IPS DF 6.9 (cell line): ENCODE results near the gene NUMA1.

Experiments
- DNase-seq: peaks from one replicate; pipeline ENCODE4 v3.0.0-alpha.2; 2013; ENCODE audit warnings: low read depth, low spot score
- H3K27ac ChIP-seq: one replicate; pipeline ENCODE4 v1.5.1; 2013; ENCODE audit warnings: low read length, control low read depth
- H3K27me3 ChIP-seq: 2 replicates; pipeline ENCODE4 v1.6.1; 2013; ENCODE audit warnings: mild to moderate bottlenecking, low read length; ENCODE audit not compliant: control insufficient read depth, insufficient read depth
- H3K36me3 ChIP-seq: 2 replicates; pipeline ENCODE4 v1.6.1; 2013; ENCODE audit warnings: low read length; ENCODE audit not compliant: control insufficient read depth, insufficient read depth
- H3K4me1 ChIP-seq: 2 replicates; pipeline ENCODE4 v1.6.1; 2013; ENCODE audit warnings: low read length; ENCODE audit not compliant: control insufficient read depth, insufficient read depth
- H3K4me3 ChIP-seq: 2 replicates; pipeline ENCODE4 v1.5.1; 2013; ENCODE audit warnings: mild to moderate bottlenecking, low read length
- H3K9me3 ChIP-seq: 2 replicates; pipeline ENCODE4 v1.6.1; 2013; ENCODE audit warnings: low read length, inconsistent platforms; ENCODE audit not compliant: control insufficient read depth, insufficient read depth
- WGBS: extraction: QIAGEN DNeasy Blood & Tissue Kit; methylation state at CpG from one replicate; pipeline ENCODE4 v1.1.7; 2013; ENCODE audit warnings: mixed read lengths, missing lambda C conversion rate; ENCODE audit not compliant: insufficient read length, insufficient coverage; 5-methylcytosine and 5-hydroxymethylcytosine counted together

Gene NUMA1

GRCh38 chr11:71964641-71965040 is 115.7 kb downstream of the NUMA1 start:
- Histone ChIP-seq H3K4me3 (no peak overlapping the region), H3K27ac (no peak overlapping the region), H3K27me3 (no peaks in the 10 kb centered on the region), H3K9me3 (no peaks in the 10 kb centered on the region), H3K36me3 (peaks cover 2% of the 10 kb centered on the region; the same call in 1 of the 2 replicates), H3K4me1 (no peaks in the 10 kb centered on the region; the same call in 1 of the 2 replicates)
- WGBS = no CpG with 5 or more reads among the region's 4 CpGs
- no peak for DNase-seq

GRCh38 chr11:71963468-71963867 is 116.9 kb downstream of the NUMA1 start:
- Histone ChIP-seq H3K4me3 (no peak overlapping the region), H3K4me1 (no peaks in the 10 kb centered on the region; the same call in 1 of the 2 replicates), H3K27me3 (no peaks in the 10 kb centered on the region), H3K27ac (no peak overlapping the region), H3K36me3 (peaks cover 2% of the 10 kb centered on the region; the same call in 1 of the 2 replicates), H3K9me3 (no peaks in the 10 kb centered on the region)
- DNase-seq = no peak
- WGBS = no CpG with 5 or more reads among the region's 8 CpGs

GRCh38 chr11:71962428-71963038 is 117.8 kb downstream of the NUMA1 start:
- DNase-seq = no peak
- no peaks in the 10 kb centered on the region; the same call in 1 of the 2 replicates for H3K4me1 ChIP-seq
- H3K9me3 ChIP-seq = no peaks in the 10 kb centered on the region
- no peak overlapping the region for H3K27ac ChIP-seq
- no peaks in the 10 kb centered on the region for H3K27me3 ChIP-seq
- WGBS = no CpG with 5 or more reads among the region's 2 CpGs
- H3K4me3 ChIP-seq = no peak overlapping the region
- H3K36me3 ChIP-seq = peaks cover 2% of the 10 kb centered on the region; the same call in 1 of the 2 replicates

GRCh38 chr11:71955898-71956456 is 124.4 kb downstream of the NUMA1 start:
- DNase-seq = no peak
- H3K4me1 ChIP-seq = no peaks in the 10 kb centered on the region; the same call in 1 of the 2 replicates
- no peak overlapping the region for H3K4me3 ChIP-seq
- WGBS = no CpG with 5 or more reads among the region's 3 CpGs
- H3K36me3 ChIP-seq = peaks cover 2% of the 10 kb centered on the region; the same call in 1 of the 2 replicates
- H3K27me3 ChIP-seq = no peaks in the 10 kb centered on the region
- no peak overlapping the region for H3K27ac ChIP-seq
- no peaks in the 10 kb centered on the region for H3K9me3 ChIP-seq
